ENCODE data around the gene IL12RB2.
A peak's percentile ranks its signal among the peaks of the same experiment; 100 is the strongest.

IL12RB2 gene

GRCh38 chr1:67307251-67308060 lies at the start of gene IL12RB2:
TSS of gene IL12RB2 (plus strand) at chr1:67307873. CDS start at chr1:67320369, 12,496 bp downstream.
- peak; percentile 62 for DNase-seq

- no peak for DNase-seq
These were observed 46.0 kb upstream of the IL12RB2 start for GRCh38 chr1:67261680-67262079.

- no peak for DNase-seq
These were observed 44.9 kb upstream of the IL12RB2 start for GRCh38 chr1:67262735-67263134.

- DNase-seq, result no peak
These were observed 43.5 kb upstream of the IL12RB2 start for GRCh38 chr1:67264152-67264551.

- DNase-seq, result no peak
These were observed 42.8 kb upstream of the IL12RB2 start for GRCh38 chr1:67264899-67265298.

GRCh38 chr1:67269061-67269460 lies 38.6 kb upstream of the IL12RB2 start:
- no peak for DNase-seq

GRCh38 chr1:67270541-67270940 lies 37.1 kb upstream of the IL12RB2 start:
- DNase-seq, result no peak

GRCh38 chr1:67273591-67273990 lies 34.1 kb upstream of the IL12RB2 start:
- no peak for DNase-seq

- DNase-seq, result no peak
These were observed 32.9 kb upstream of the IL12RB2 start for GRCh38 chr1:67274623-67275325.

- DNase-seq, result no peak
These were observed 27.0 kb upstream of the IL12RB2 start for GRCh38 chr1:67280696-67281095.

GRCh38 chr1:67281244-67281643 lies 26.4 kb upstream of the IL12RB2 start:
- DNase-seq, result no peak

GRCh38 chr1:67285780-67286488 lies 21.7 kb upstream of the IL12RB2 start:
- DNase-seq, result no peak

- DNase-seq, result no peak
These were observed 17.4 kb upstream of the IL12RB2 start for GRCh38 chr1:67290236-67290635.

- DNase-seq, result no peak
These were observed 12.6 kb upstream of the IL12RB2 start for GRCh38 chr1:67294836-67295617.

GRCh38 chr1:67298762-67299161 lies 8.9 kb upstream of the IL12RB2 start:
- no peak for DNase-seq

GRCh38 chr1:67299296-67299695 lies 8.4 kb upstream of the IL12RB2 start:
- DNase-seq, result no peak

GRCh38 chr1:67300561-67300960 lies 7.1 kb upstream of the IL12RB2 start:
- no peak for DNase-seq

GRCh38 chr1:67304023-67304422 lies 3.6 kb upstream of the IL12RB2 start:
- DNase-seq, result no peak

- no peak for DNase-seq
These were observed 1.1 kb upstream of the IL12RB2 start for GRCh38 chr1:67306547-67306946.

- DNase-seq, result peak; percentile 26
These were observed 463 bp downstream of the IL12RB2 start for GRCh38 chr1:67308136-67308535.

GRCh38 chr1:67312615-67313014 lies 4.9 kb downstream of the IL12RB2 start:
- no peak for DNase-seq

- no peak for DNase-seq
These were observed 6.4 kb downstream of the IL12RB2 start for GRCh38 chr1:67313934-67314671.

Data from activated naive CD4-positive, alpha-beta T cell treated with Interleukin-2 at 50 U/mL for 16 hours (primary cell).